GM06990 (cell line): ENCODE results near the gene LSM4.

Source experiments
- DNase-seq: peaks from one replicate; pipeline ENCODE4 v3.0.0-alpha.2; 2011; ENCODE audit not compliant: insufficient read length; ENCODE audit errors: extremely low read depth
- H3K27me3 ChIP-seq: replicated peaks from 2 replicates; pipeline ENCODE4 v1.6.0; 2011; ENCODE audit warnings: low read length; ENCODE audit not compliant: control insufficient read depth, insufficient read depth
- H3K36me3 ChIP-seq: 2 replicates; pipeline ENCODE4 v1.5.1; 2011; ENCODE audit warnings: low read length; ENCODE audit not compliant: control insufficient read depth, insufficient read depth
- H3K4me3 ChIP-seq: replicated peaks from 2 replicates; pipeline ENCODE4 v1.5.1; 2011; ENCODE audit warnings: low read depth, mild to moderate bottlenecking, control low read depth, low read length
- CTCF ChIP-seq: IDR thresholded peaks from 2 replicates; pipeline ENCODE4 v1.5.1; 2011; ENCODE audit warnings: low read length, control low read depth, mild to moderate bottlenecking, inconsistent platforms; ENCODE audit not compliant: insufficient read depth, poor library complexity, severe bottlenecking

LSM4 gene

DNA sequence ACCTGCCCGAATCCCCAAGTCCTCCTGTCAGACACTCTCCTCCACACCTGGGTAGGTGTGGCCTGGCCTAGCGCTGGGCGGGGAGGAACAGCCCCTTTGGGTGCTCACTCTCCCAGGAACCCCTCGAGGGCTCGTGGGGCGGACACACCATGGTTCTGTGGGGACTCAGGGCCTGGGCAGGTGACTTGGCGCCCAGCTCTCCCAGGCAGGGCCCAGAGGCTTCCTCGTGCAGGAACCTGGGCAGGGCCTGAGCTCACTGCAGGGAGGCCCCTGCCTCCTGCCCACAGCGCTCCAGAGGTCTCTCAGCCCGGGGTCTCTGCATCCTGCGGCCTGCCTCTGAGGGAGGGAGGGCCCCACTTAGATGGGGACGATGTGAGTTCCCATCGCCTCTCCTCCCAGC is 11.9 kb downstream of the LSM4 start:
- Histone ChIP-seq H3K27me3 (no peaks in the 10 kb centered on the region), H3K36me3 (peaks cover 24% of the 10 kb centered on the region), H3K4me3 (no peak overlapping the region)
- no peak for TF ChIP-seq CTCF
- no peak for DNase-seq

DNA sequence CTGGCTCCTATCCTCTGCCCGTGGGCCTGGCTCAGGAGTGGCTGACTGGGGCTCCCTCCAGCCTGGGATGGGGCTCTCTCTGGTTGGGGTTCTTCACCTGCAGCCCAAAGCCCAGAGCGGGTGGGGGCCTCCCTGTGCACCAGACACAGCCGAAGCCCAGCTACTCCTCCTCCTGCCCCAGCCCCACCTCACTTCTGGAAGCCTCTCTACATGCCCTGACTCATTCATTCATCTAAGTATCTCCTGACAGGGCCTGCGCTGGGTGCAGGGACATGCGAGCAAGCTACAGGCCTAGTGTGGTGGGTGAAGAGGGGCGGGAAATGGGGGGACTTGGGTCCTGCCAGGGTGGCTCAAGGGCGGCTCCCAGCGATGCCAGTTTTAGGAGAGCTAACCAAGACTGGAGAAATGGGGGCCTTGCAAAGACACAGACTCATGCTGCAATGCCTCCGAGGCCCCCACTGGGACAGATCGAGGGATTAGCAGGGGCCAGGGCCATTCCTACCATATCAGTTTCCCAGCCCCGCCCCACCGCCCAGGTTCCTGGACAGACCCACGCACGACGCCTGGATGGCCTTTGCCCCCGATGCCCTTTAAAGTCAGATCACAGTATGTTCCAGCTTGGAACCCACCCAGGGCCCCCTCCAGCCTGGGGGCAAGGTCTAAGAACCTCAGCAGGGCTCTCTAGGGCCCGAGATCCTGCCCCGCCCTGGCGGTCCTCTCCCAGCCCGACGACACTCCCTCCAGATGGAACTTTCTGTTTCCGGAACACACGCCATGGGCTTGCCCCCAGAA is 12.6 kb downstream of the LSM4 start:
- Histone ChIP-seq H3K4me3 (no peak overlapping the region), H3K36me3 (peaks cover 24% of the 10 kb centered on the region), H3K27me3 (no peaks in the 10 kb centered on the region)
- DNase-seq, result no peak
- no peak for TF ChIP-seq CTCF

DNA sequence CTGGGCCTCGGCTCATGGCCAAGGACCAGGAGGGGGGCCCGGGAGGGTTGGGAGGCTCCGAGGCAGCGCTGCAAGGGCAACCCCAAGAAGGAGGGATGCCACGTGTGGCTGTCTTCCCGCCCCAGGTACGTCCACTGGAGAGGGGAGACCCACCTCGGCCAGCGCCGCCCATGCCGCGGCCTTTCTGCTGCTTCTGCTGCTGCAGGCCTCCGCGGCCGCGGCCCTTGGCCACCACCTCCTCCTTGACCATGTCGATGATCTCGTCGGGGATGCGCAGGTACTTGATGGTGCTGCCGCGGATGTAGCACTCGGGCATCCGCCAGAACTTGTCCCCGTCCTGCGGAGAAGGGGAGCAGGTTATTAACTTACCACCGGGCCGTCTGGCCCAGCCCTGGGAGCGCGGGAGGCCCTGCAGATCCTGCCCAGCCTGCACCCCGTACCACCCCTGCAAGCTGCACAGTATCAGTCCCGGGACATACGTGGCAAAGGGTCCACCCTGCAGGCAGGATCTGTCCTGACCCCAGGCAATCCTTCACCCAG is 13.3 kb downstream of the LSM4 start:
- no peak for TF ChIP-seq CTCF
- Histone ChIP-seq H3K36me3 (peaks cover 24% of the 10 kb centered on the region), H3K27me3 (no peaks in the 10 kb centered on the region), H3K4me3 (no peak overlapping the region)
- no peak for DNase-seq

DNA sequence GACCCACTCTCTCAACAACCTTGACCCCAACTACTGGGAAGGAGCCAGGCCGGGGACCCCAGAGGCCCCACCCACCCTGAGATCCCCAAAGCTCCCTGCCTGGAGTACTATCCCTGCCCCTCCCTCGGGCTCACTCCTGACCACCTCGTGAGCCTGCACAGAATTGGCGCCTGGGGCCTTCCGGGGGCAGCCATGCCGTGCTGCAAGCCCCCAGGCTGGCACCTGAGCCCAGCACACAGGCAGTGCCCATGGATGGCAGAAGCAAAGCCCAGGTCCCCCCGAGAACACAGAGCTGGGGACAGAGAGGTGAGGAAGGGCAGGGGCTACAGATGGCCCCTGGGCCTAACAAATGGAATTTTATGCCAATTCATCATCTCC is 13.9 kb downstream of the LSM4 start:
- Histone ChIP-seq H3K4me3 (no peak overlapping the region), H3K27me3 (no peaks in the 10 kb centered on the region), H3K36me3 (peaks cover 21% of the 10 kb centered on the region)
- no peak for DNase-seq
- no peak for TF ChIP-seq CTCF

GRCh38 chr19:18308051-18308947 is 14.6 kb downstream of the LSM4 start:
- no peak for DNase-seq
- no peak overlapping the region for H3K4me3 ChIP-seq
- TF ChIP-seq CTCF, result no peak
- H3K27me3 ChIP-seq, result no peaks in the 10 kb centered on the region
- peaks cover 21% of the 10 kb centered on the region for H3K36me3 ChIP-seq
